Measurements from ENCODE around the gene CCDC13.

CCDC13 gene

GRCh38 chr3:42796332-42796885, 23.4 kb upstream of the CCDC13 start:
- no peak for DNase-seq (ENCODE audit: low read depth in 2 of 2)

- no peak for DNase-seq (ENCODE audit: low read depth in 2 of 2)
Measured at GRCh38 chr3:42795621-42796181, 22.6 kb upstream of the CCDC13 start.

GRCh38 chr3:42790714-42791229, 17.7 kb upstream of the CCDC13 start:
- DNase-seq (ENCODE audit: low read depth in 2 of 2), result no peak

GRCh38 chr3:42786631-42787030, 13.6 kb upstream of the CCDC13 start:
- no peak for DNase-seq (ENCODE audit: low read depth in 2 of 2)

- no peak for DNase-seq (ENCODE audit: low read depth in 2 of 2)
Measured at GRCh38 chr3:42786212-42786611, 13.2 kb upstream of the CCDC13 start.

GRCh38 chr3:42780892-42781700, 8.0 kb upstream of the CCDC13 start:
- DNase-seq (ENCODE audit: low read depth in 2 of 2), result no peak

- DNase-seq (ENCODE audit: low read depth in 2 of 2), result no peak
Measured at GRCh38 chr3:42780398-42780797, 7.3 kb upstream of the CCDC13 start.

- DNase-seq (ENCODE audit: low read depth in 2 of 2), result no peak
Measured at GRCh38 chr3:42778644-42779043, 5.6 kb upstream of the CCDC13 start.

GRCh38 chr3:42773409-42773751, 327 bp upstream of the CCDC13 start:
- no peak for DNase-seq (ENCODE audit: low read depth in 2 of 2)

GRCh38 chr3:42771271-42771670, 1.8 kb downstream of the CCDC13 start:
- no peak for DNase-seq (ENCODE audit: low read depth in 2 of 2)

GRCh38 chr3:42769477-42770131, 3.4 kb downstream of the CCDC13 start:
- DNase-seq (ENCODE audit: low read depth in 2 of 2), result no peak

GRCh38 chr3:42764561-42765295, 8.3 kb downstream of the CCDC13 start:
- no peak for DNase-seq (ENCODE audit: low read depth in 2 of 2)

GRCh38 chr3:42764115-42764514, 8.9 kb downstream of the CCDC13 start:
- no peak for DNase-seq (ENCODE audit: low read depth in 2 of 2)

- no peak for DNase-seq (ENCODE audit: low read depth in 2 of 2)
Measured at GRCh38 chr3:42763021-42763420, 10.0 kb downstream of the CCDC13 start.

- no peak for DNase-seq (ENCODE audit: low read depth in 2 of 2)
Measured at GRCh38 chr3:42762046-42762724, 10.9 kb downstream of the CCDC13 start.

GRCh38 chr3:42758126-42758525, 14.9 kb downstream of the CCDC13 start:
- no peak for DNase-seq (ENCODE audit: low read depth in 2 of 2)

GRCh38 chr3:42756681-42757213, 16.3 kb downstream of the CCDC13 start:
- no peak for DNase-seq (ENCODE audit: low read depth in 2 of 2)

GRCh38 chr3:42755681-42756578, 17.1 kb downstream of the CCDC13 start:
- no peak for DNase-seq (ENCODE audit: low read depth in 2 of 2)

- no peak for DNase-seq (ENCODE audit: low read depth in 2 of 2)
Measured at GRCh38 chr3:42753757-42754156, 19.3 kb downstream of the CCDC13 start.

GRCh38 chr3:42752961-42753360, 20.1 kb downstream of the CCDC13 start:
- no peak for DNase-seq (ENCODE audit: low read depth in 2 of 2)
